ENCODE data around the gene BPIFB3.

Gene BPIFB3

DNA sequence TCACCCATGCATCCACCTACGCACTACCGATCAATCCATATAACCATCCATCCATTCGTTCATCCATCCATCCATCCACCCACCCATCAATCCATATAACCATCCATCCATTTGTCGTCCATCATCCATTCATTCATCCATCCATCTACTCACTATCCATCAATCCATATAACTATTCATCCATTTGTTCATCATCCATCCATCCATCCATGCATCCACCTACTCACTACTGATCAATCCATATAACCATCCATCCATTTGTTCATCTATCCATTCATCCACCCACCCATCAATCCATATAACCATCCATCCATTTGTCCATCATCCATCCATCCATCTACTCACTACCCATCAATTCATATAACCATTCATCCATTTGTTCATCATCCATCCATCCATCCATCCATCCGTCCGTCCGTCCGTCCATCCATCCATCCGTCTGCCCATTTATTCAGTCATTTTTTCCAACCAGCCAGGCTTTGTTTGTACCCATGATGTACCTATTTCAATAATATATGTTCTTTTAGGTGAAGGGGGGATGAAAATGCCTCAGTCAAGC, 28.3 kb upstream of the BPIFB3 start:
- Histone ChIP-seq H3K27ac (ENCODE audit: low read depth, low read length) (no peak overlapping the region), H3K27me3 (ENCODE audit: insufficient read depth, low read length) (no peaks in the 10 kb centered on the region), H3K9me3 (ENCODE audit: insufficient read depth, low read depth, low read length) (no peaks in the 10 kb centered on the region), H3K4me3 (ENCODE audit: low read length) (no peak overlapping the region), H3K4me1 (ENCODE audit: insufficient read depth, low read length) (no peaks in the 10 kb centered on the region), H3K9ac (ENCODE audit: low read depth, low read length) (no peak overlapping the region), H3K36me3 (ENCODE audit: insufficient read depth, low read length) (no peaks in the 10 kb centered on the region)
- 67% methylated on average over 9 of the region's 9 CpGs for WGBS

DNA sequence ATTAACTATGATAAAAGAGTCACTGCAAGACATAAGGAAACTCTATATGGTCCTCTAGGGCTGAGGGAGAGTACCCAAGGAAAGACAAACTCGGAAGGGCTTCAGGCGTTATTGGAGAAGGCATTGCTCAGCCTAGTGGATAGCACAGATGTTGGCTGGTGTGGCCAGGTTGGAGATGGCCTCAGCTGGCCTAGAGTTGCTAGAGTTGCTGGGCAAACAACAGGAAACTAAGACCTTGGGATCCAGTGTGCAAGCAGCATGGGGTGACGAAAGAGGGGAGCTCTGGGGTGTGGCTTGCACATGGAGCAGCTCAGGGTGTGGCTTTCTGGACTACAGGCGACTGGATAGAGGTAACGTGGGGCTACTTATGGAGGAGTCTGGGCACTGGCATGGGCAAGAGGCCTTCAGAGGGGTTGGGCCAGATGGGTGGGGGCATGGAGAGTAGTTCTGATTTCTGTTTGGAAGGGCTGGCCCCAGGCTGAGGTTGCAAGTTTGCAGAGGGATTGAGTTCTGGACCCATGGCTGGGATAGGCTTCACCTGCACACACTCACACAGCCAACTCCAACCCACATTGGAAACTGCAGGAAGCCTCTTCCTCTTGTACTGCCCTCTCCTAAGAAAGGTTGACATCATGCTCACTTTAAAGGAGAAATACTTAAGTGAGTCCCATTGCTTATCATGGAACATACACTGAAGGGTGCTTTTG, 27.5 kb upstream of the BPIFB3 start:
- H3K4me3 ChIP-seq (ENCODE audit: low read length): no peak overlapping the region
- H3K27ac ChIP-seq (ENCODE audit: low read depth, low read length): no peak overlapping the region
- H3K9me3 ChIP-seq (ENCODE audit: insufficient read depth, low read depth, low read length): no peaks in the 10 kb centered on the region
- WGBS: 70% methylated on average over 5 of the region's 5 CpGs
- no peak overlapping the region for H3K9ac ChIP-seq (ENCODE audit: low read depth, low read length)
- no peaks in the 10 kb centered on the region for H3K4me1 ChIP-seq (ENCODE audit: insufficient read depth, low read length)
- no peaks in the 10 kb centered on the region for H3K36me3 ChIP-seq (ENCODE audit: insufficient read depth, low read length)
- no peaks in the 10 kb centered on the region for H3K27me3 ChIP-seq (ENCODE audit: insufficient read depth, low read length)

GRCh38 chr20:33026779-33027759, 26.6 kb upstream of the BPIFB3 start:
- no peaks in the 10 kb centered on the region for H3K36me3 ChIP-seq (ENCODE audit: insufficient read depth, low read length)
- H3K27me3 ChIP-seq (ENCODE audit: insufficient read depth, low read length): no peaks in the 10 kb centered on the region
- WGBS: 85% methylated on average over 10 of the region's 10 CpGs

DNA sequence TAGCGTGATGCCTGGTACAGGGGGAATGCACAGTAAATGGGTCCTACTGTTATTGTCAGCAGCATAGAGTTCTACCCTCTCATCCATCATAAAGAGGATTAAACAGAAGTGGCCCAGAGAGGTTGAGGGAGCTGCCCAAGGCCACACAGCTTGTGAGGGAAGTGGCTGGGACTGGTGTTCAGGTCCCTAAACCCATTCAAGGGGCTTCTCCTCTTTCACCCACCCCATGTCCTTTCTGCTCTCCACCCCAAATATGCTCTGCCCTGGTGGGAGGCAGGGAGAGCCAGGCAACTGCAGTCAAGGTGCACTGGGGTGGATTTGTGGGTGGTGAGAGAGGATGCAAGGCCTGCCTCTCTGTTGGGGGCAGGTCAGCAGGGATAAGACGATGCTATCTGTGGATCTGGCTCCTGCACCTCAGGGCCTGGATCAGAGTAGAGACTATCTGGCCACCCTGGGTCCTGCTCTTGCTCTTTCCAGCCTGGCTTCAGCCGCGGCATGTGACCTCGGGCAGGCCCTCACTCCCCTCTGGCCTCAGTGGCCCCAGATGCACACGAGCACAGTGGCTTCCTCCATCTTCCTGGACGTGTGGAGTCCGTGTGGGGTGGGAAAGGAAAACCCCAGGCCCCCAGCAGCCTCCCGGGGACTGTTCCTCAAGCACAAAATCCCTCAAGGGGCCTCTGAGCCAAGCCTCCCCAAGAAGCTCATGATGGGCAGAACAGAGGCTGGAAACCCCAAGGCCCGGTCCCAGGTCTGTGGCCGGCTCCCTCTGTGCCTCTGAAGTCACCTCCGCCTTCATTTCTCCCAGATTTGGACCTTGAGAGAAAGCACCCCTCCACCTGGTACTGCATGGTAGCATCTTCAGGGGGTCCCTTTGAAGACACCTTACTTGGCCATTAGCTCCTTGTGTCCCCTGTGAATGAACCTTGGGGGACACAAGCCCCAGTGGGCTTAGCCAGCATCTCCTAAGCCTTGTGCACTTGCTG, 25.6 kb upstream of the BPIFB3 start:
- no peaks in the 10 kb centered on the region for H3K36me3 ChIP-seq (ENCODE audit: insufficient read depth, low read length)

More at GRCh38 chr20:33026779-33027759, 26.6 kb upstream of the BPIFB3 start:
- no peak overlapping the region for H3K27ac ChIP-seq (ENCODE audit: low read depth, low read length)
- H3K9me3 ChIP-seq (ENCODE audit: insufficient read depth, low read depth, low read length): no peaks in the 10 kb centered on the region
- H3K4me1 ChIP-seq (ENCODE audit: insufficient read depth, low read length): no peaks in the 10 kb centered on the region
- H3K9ac ChIP-seq (ENCODE audit: low read depth, low read length): no peak overlapping the region
- H3K4me3 ChIP-seq (ENCODE audit: low read length): no peak overlapping the region

DNA sequence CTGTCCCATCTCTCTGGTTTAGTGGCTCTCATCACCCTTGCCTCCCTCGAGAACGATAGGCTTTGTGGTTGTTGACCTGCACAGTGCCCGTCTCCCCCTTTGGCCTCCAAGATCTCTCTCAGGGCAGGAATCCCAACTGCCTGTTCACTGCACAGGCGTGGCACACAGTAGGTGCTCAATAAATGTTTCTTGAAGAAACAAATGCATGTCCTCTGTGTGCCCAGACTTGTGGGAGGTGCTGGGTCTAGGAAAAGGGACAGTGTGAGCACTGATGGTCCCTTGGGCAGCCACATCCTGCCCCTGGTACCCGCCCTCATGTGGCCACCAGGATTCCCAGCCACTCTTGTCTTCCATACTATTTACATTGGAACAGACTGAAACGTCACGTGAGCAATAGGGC, 24.8 kb upstream of the BPIFB3 start:
- no peaks in the 10 kb centered on the region for H3K36me3 ChIP-seq (ENCODE audit: insufficient read depth, low read length)
- no peak overlapping the region for H3K27ac ChIP-seq (ENCODE audit: low read depth, low read length)
- no peaks in the 10 kb centered on the region for H3K9me3 ChIP-seq (ENCODE audit: insufficient read depth, low read depth, low read length)
- H3K27me3 ChIP-seq (ENCODE audit: insufficient read depth, low read length): no peaks in the 10 kb centered on the region
- H3K4me3 ChIP-seq (ENCODE audit: low read length): no peak overlapping the region
- H3K4me1 ChIP-seq (ENCODE audit: insufficient read depth, low read length): no peaks in the 10 kb centered on the region
- H3K9ac ChIP-seq (ENCODE audit: low read depth, low read length): no peak overlapping the region
- 85% methylated on average over 7 of the region's 7 CpGs for WGBS

More for the DNA sequence above, 25.6 kb upstream of the BPIFB3 start:
- no peaks in the 10 kb centered on the region for H3K9me3 ChIP-seq (ENCODE audit: insufficient read depth, low read depth, low read length)
- no peak overlapping the region for H3K27ac ChIP-seq (ENCODE audit: low read depth, low read length)
- WGBS: 85% methylated on average over 12 of the region's 12 CpGs
- no peak overlapping the region for H3K4me3 ChIP-seq (ENCODE audit: low read length)
- H3K27me3 ChIP-seq (ENCODE audit: insufficient read depth, low read length): no peaks in the 10 kb centered on the region
- H3K9ac ChIP-seq (ENCODE audit: low read depth, low read length): no peak overlapping the region
- H3K4me1 ChIP-seq (ENCODE audit: insufficient read depth, low read length): no peaks in the 10 kb centered on the region

DNA sequence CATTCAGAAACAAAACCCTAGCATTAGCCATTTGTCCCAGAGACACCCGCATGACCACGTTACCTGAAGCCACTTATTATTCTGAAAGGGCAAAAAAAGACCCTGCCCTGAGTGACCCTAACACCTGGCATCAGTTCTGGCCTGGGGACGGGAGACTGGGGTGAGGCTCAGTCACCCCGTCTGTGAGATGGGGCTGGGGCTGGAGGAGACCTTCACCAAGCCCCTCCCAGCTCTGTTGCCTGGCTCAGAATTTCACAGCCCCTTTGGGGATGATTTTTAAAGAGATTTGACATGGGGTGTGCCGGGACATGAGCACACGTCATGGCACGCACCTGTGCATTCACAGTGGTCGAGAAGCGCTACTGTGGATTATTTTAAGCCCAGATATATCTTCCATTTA, 23.6 kb upstream of the BPIFB3 start:
- Histone ChIP-seq H3K4me1 (ENCODE audit: insufficient read depth, low read length) (no peaks in the 10 kb centered on the region), H3K9ac (ENCODE audit: low read depth, low read length) (no peak overlapping the region), H3K4me3 (ENCODE audit: low read length) (no peak overlapping the region), H3K27me3 (ENCODE audit: insufficient read depth, low read length) (no peaks in the 10 kb centered on the region), H3K36me3 (ENCODE audit: insufficient read depth, low read length) (no peaks in the 10 kb centered on the region), H3K9me3 (ENCODE audit: insufficient read depth, low read depth, low read length) (no peaks in the 10 kb centered on the region), H3K27ac (ENCODE audit: low read depth, low read length) (no peak overlapping the region)
- WGBS: 91% methylated on average over 9 of the region's 9 CpGs

DNA sequence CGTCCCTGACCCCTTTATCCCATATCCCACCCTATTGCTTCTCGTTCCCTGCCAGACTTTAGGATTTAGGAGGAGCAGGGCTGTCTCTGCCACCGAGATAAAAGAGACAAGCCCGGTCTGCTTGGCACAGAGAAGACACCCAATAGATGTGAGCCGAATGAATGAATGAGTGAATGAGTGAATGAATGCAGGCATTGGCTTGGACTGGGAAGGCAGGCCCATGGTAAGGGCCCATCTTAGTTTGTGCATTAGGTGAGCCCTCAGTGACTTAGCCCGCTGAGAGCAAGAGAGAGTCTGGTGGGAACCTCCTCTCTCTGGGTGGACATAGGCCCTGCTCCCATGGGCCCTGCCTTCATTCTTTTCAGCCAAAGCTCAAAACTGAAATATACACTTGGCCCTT, 23.1 kb upstream of the BPIFB3 start:
- Histone ChIP-seq H3K4me3 (ENCODE audit: low read length) (no peak overlapping the region), H3K36me3 (ENCODE audit: insufficient read depth, low read length) (no peaks in the 10 kb centered on the region), H3K9ac (ENCODE audit: low read depth, low read length) (no peak overlapping the region), H3K27ac (ENCODE audit: low read depth, low read length) (no peak overlapping the region), H3K9me3 (ENCODE audit: insufficient read depth, low read depth, low read length) (no peaks in the 10 kb centered on the region), H3K27me3 (ENCODE audit: insufficient read depth, low read length) (no peaks in the 10 kb centered on the region), H3K4me1 (ENCODE audit: insufficient read depth, low read length) (no peaks in the 10 kb centered on the region)
- WGBS: 90% methylated on average over 6 of the region's 6 CpGs

GRCh38 chr20:33031531-33031930, 22.2 kb upstream of the BPIFB3 start, which contains the start of gene BPIFB6:
Gene BPIFB6, plus strand, starts transcription at chr20:33031648. Its CDS starts 0 bp downstream, at chr20:33031648.
- H3K27me3 ChIP-seq (ENCODE audit: insufficient read depth, low read length): no peaks in the 10 kb centered on the region
- 96% methylated on average over 9 of the region's 10 CpGs for WGBS
- H3K9me3 ChIP-seq (ENCODE audit: insufficient read depth, low read depth, low read length): no peaks in the 10 kb centered on the region
- H3K4me1 ChIP-seq (ENCODE audit: insufficient read depth, low read length): no peaks in the 10 kb centered on the region
- no peak within 1 kb of the TSS for H3K4me3 ChIP-seq (ENCODE audit: low read length)
- no peaks in the 10 kb centered on the region for H3K36me3 ChIP-seq (ENCODE audit: insufficient read depth, low read length)
- H3K27ac ChIP-seq (ENCODE audit: low read depth, low read length): no peak within 1 kb of the TSS
- H3K9ac ChIP-seq (ENCODE audit: low read depth, low read length): no peak within 1 kb of the TSS

DNA sequence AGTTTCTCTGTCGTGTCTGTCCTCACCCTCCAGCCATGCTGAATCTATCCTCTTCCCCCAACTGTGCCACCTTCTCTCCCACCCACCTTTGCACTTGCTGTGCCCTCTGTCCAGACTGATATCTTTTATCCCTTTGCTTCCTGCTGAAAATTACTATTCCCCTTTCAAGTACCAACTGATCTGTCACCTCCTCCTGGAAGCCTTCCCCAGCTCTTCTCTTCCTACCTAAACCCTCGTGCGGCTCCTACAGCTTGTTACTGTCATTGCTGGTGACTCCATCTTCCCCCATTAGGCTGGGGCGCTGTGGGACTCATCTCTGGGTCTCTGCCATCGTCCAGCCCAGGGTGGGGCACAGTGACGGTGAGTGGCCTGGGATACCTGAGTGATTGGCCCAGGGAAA, 21.1 kb upstream of the BPIFB3 start:
- no peaks in the 10 kb centered on the region for H3K27me3 ChIP-seq (ENCODE audit: insufficient read depth, low read length)
- H3K36me3 ChIP-seq (ENCODE audit: insufficient read depth, low read length): no peaks in the 10 kb centered on the region
- no peak overlapping the region for H3K4me3 ChIP-seq (ENCODE audit: low read length)
- no peak overlapping the region for H3K27ac ChIP-seq (ENCODE audit: low read depth, low read length)
- H3K4me1 ChIP-seq (ENCODE audit: insufficient read depth, low read length): no peaks in the 10 kb centered on the region
- 87% methylated on average over 6 of the region's 6 CpGs for WGBS
- no peak overlapping the region for H3K9ac ChIP-seq (ENCODE audit: low read depth, low read length)
- no peaks in the 10 kb centered on the region for H3K9me3 ChIP-seq (ENCODE audit: insufficient read depth, low read depth, low read length)

DNA sequence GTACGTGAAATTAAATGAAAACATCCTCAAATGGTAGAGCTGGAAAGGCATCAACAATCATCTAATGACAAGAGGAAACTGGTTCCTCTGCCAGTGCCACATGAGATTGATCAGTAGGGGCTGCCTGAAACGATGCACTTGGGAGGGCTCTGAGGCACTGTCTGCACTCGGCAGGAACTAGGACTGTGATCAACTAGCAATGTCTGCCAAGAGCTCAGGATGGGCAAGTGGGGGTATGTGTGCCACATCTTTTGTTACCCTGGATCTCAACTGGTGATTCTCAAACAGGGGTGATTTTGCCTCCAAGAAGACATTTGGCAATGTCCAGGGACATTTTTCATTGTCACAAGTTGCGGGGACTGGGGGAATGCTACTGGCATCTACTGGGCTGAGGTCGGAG, 20.3 kb upstream of the BPIFB3 start:
- no peaks in the 10 kb centered on the region for H3K36me3 ChIP-seq (ENCODE audit: insufficient read depth, low read length)
- no peak overlapping the region for H3K4me3 ChIP-seq (ENCODE audit: low read length)
- no peak overlapping the region for H3K9ac ChIP-seq (ENCODE audit: low read depth, low read length)
- no peaks in the 10 kb centered on the region for H3K9me3 ChIP-seq (ENCODE audit: insufficient read depth, low read depth, low read length)
- no peak overlapping the region for H3K27ac ChIP-seq (ENCODE audit: low read depth, low read length)
- H3K27me3 ChIP-seq (ENCODE audit: insufficient read depth, low read length): 0 out of 2 replicates have a peak, but pooled peaks cover 4% of the 10 kb centered on the region
- WGBS: 84% methylated on average over 5 of the region's 5 CpGs
- no peaks in the 10 kb centered on the region for H3K4me1 ChIP-seq (ENCODE audit: insufficient read depth, low read length)
